Urinary bladder (tissue), 4 donors: Measurements from ENCODE around the gene CCM2L. TPM values are rescaled to one million over a fixed set of nuclear protein-coding genes. Genes with fewer than 3 reads are reported as not detected.
"Not testable (repeated sequence)": the region's sequence is repeated elsewhere in the genome, so short reads cannot be mapped to it uniquely, and the experiment has no call there.

Source experiments
- DNase-seq: peaks from one replicate; pipeline ENCODE4 v3.0.0-alpha.2; 2015; ENCODE audit errors: extremely low spot score
- H3K27ac ChIP-seq: one replicate; pipeline ENCODE4 v1.5.1; 2013; ENCODE audit warnings: low read depth, mild to moderate bottlenecking, moderate library complexity
- H3K36me3 ChIP-seq: one replicate; pipeline ENCODE4 v1.6.1; 2013; ENCODE audit warnings: mild to moderate bottlenecking, moderate library complexity; ENCODE audit not compliant: insufficient read depth
- H3K4me1 ChIP-seq: one replicate; pipeline ENCODE4 v1.6.1; 2013; ENCODE audit warnings: mild to moderate bottlenecking, moderate library complexity; ENCODE audit not compliant: insufficient read depth
- H3K4me3 ChIP-seq: one replicate; pipeline ENCODE4 v1.5.1; 2013; ENCODE audit warnings: low read depth, low read length
- whole genome bisulfite sequencing: extraction: QIAGEN DNeasy Blood & Tissue Kit; methylation state at CpG from one replicate; pipeline ENCODE4 v1.1.7; 2013; 5-methylcytosine and 5-hydroxymethylcytosine counted together
- polyA plus RNA-seq: library from polyadenylated mRNA; stranded (reverse); fragments of 200-250 nt; gene quantifications from one replicate; pipeline ENCODE4 v1.2.3, GENCODE V29; 2013
- total RNA-seq: library from RNA; depleted of rRNA; stranded (reverse); fragments of >200 nt; gene quantifications from one replicate; pipeline ENCODE4 v1.2.3, GENCODE V29; 2014
- donor health status: healthy with polysubstance abuse.
- donor health status: healthy.

Gene CCM2L
- total and polyA plus RNA-seq, 2 donors = 5.8 to 9.3 TPM

- Histone ChIP-seq H3K36me3 (no peaks in the 10 kb centered on the region), H3K27ac (no peak overlapping the region), H3K4me3 (no peak overlapping the region), H3K4me1 (no peaks in the 10 kb centered on the region)
- DNase-seq = no peak
- WGBS = 89% methylated on average over 3 of the region's 3 CpGs
Measured at GRCh38 chr20:32027643-32028042, 17.4 kb downstream of the CCM2L start.

- H3K36me3 ChIP-seq = no peaks in the 10 kb centered on the region
Measured at GRCh38 chr20:32028647-32029372, 18.6 kb downstream of the CCM2L start.

GRCh38 chr20:32029561-32029960, 19.3 kb downstream of the CCM2L start:
- no peaks in the 10 kb centered on the region for H3K36me3 ChIP-seq
- H3K27ac ChIP-seq = no peak overlapping the region
- WGBS = 84% methylated on average over 11 of the region's 11 CpGs
- no peaks in the 10 kb centered on the region for H3K4me1 ChIP-seq
- DNase-seq = no peak
- H3K4me3 ChIP-seq = no peak overlapping the region

More at GRCh38 chr20:32028647-32029372, 18.6 kb downstream of the CCM2L start:
- 42% methylated on average over 12 of the region's 12 CpGs for WGBS
- no peak for DNase-seq
- no peak overlapping the region for H3K27ac ChIP-seq
- no peak overlapping the region for H3K4me3 ChIP-seq
- no peaks in the 10 kb centered on the region for H3K4me1 ChIP-seq

GRCh38 chr20:32031007-32031958, 21.0 kb downstream of the CCM2L start:
- no peak overlapping the region for H3K27ac ChIP-seq
- 14% methylated on average over 59 of the region's 59 CpGs for WGBS
- H3K4me1 ChIP-seq = no peaks in the 10 kb centered on the region
- H3K4me3 ChIP-seq = no peak overlapping the region
- no peaks in the 10 kb centered on the region for H3K36me3 ChIP-seq
- DNase-seq = peak; percentile 35

GRCh38 chr20:32033316-32033715, 23.1 kb downstream of the CCM2L start:
- WGBS = 55% methylated on average over 2 of the region's 2 CpGs
- H3K27ac ChIP-seq = no peak overlapping the region
- H3K4me3 ChIP-seq = no peak overlapping the region
- no peaks in the 10 kb centered on the region for H3K36me3 ChIP-seq
- DNase-seq = no peak
- H3K4me1 ChIP-seq = no peaks in the 10 kb centered on the region

GRCh38 chr20:32033721-32034120, 23.5 kb downstream of the CCM2L start:
- 75% methylated on average over 3 of the region's 3 CpGs for WGBS
- H3K4me1 ChIP-seq, H3K27ac ChIP-seq, H3K36me3 ChIP-seq, H3K4me3 ChIP-seq, DNase-seq: not testable (repeated sequence)

- no peak for DNase-seq
- H3K4me1 ChIP-seq = no peaks in the 10 kb centered on the region
- no peak overlapping the region for H3K4me3 ChIP-seq
- no peak overlapping the region for H3K27ac ChIP-seq
- 52% methylated on average over 9 of the region's 9 CpGs for WGBS
- H3K36me3 ChIP-seq = no peaks in the 10 kb centered on the region
Measured at GRCh38 chr20:32034581-32035425, 24.6 kb downstream of the CCM2L start.

GRCh38 chr20:32035426-32035779, 25.2 kb downstream of the CCM2L start:
- no peaks in the 10 kb centered on the region for H3K36me3 ChIP-seq
- no peak overlapping the region for H3K4me3 ChIP-seq
- H3K27ac ChIP-seq = no peak overlapping the region
- DNase-seq = no peak
- no peaks in the 10 kb centered on the region for H3K4me1 ChIP-seq
- 82% methylated on average over 8 of the region's 8 CpGs for WGBS

GRCh38 chr20:32036252-32036651, 26.0 kb downstream of the CCM2L start:
- H3K4me1 ChIP-seq = no peaks in the 10 kb centered on the region
- no peak overlapping the region for H3K4me3 ChIP-seq
- H3K36me3 ChIP-seq = no peaks in the 10 kb centered on the region
- WGBS = 45% methylated on average over 4 of the region's 4 CpGs
- H3K27ac ChIP-seq = no peak overlapping the region
- DNase-seq = no peak

- Histone ChIP-seq H3K36me3 (no peaks in the 10 kb centered on the region), H3K4me3 (no peak overlapping the region), H3K27ac (no peak overlapping the region), H3K4me1 (no peaks in the 10 kb centered on the region)
- no peak for DNase-seq
- WGBS = 61% methylated on average over 10 of the region's 10 CpGs
Measured at GRCh38 chr20:32036716-32037485, 26.7 kb downstream of the CCM2L start.

GRCh38 chr20:32037929-32038328, 27.7 kb downstream of the CCM2L start:
- no peak for DNase-seq
- Histone ChIP-seq H3K4me1 (no peaks in the 10 kb centered on the region), H3K36me3 (no peaks in the 10 kb centered on the region), H3K4me3 (no peak overlapping the region), H3K27ac (no peak overlapping the region)
- WGBS = 83% methylated on average over 4 of the region's 4 CpGs

- H3K36me3 ChIP-seq = no peaks in the 10 kb centered on the region
- 61% methylated on average over 10 of the region's 10 CpGs for WGBS
- no peak overlapping the region for H3K4me3 ChIP-seq
- no peaks in the 10 kb centered on the region for H3K4me1 ChIP-seq
- DNase-seq = no peak
- H3K27ac ChIP-seq = no peak overlapping the region
Measured at GRCh38 chr20:32040142-32040953, 30.1 kb downstream of the CCM2L start.
